NCI-H526 treated with DMSO at 0.1 percent for 48 hours (cell line): ENCODE results near the gene KLK5.

Source experiments
- DNase-seq: peaks from one replicate; lab custom pipeline; 2025; lab: John Stamatoyannopoulos, UW

KLK5 gene

DNA sequence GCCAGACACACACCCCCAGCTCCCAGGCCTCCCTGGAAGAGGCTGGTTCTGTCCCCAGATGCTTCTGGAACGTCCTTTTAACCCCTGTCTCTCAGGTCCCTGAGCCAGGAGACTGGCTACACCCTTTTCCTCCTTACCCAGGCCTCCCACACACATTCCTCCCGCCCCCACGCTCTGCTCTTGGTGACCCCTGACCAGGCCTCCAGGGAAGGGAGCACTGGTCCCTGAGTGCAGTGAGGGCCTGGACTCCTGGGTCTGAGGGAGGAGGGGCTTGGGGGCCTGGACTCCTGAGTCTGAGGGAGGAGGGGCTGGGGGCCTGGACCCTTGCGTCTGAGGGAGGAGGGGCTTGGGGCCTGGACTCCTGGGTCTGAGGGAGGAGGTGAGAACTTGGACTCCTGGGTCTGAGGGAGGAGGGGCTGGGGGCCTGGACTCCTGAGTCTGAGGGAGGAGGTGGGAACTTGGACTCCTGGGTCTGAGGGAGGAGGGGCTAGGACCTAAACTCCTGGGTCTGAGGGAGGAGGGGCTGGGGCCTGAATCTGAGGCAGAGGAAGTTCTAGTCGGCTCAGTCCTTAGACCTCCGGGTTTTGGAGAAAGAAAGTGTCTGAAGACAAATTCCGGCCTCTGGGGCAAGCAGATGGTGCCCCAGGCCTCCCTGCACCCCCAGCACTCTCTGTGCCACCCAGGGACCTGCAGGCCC lies 16.0 kb upstream of the KLK5 start:
- DNase-seq: no peak

DNA sequence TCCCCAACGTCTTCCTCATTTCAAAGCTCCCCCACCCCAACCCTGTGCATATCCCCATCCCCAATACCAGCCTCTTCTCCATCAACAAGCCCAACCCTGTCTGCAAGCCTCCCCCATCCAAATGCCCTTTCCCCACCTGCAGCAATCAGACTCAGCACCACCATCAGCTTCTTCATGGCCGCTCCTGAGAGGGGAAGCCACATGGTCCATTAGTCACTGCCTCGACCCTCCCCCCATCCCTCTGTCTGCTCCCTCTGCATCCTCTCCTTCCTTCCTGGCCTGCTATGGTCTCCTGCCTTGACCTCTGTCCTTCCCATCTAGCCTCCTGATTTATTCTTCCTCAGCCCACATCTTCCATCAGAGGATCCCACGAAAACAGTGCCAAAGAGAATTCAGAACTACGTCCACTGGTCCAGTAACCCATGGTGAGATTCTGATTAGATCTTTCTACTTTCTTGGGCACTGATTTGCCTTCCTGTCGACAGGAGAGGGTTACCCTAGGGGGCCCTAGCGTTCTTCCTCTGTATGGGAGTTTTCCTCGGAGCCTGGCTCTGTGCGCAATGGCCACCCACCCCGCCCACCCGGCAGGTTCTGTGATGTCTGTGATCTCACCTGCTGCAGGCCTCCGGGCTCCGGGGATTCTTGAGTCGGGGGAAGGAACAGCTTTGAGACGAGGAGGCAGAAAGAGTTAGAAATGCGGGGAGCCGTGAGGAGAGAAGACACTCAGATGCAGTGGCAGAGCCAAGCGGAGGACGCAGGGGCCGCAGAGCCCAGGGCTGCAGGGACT lies 15.3 kb upstream of the KLK5 start:
- DNase-seq: no peak

- DNase-seq: no peak
Observed at GRCh38 chr19:50964266-50964665, 11.4 kb upstream of the KLK5 start.

GRCh38 chr19:50963381-50963780 lies 10.5 kb upstream of the KLK5 start:
- no peak for DNase-seq

DNA sequence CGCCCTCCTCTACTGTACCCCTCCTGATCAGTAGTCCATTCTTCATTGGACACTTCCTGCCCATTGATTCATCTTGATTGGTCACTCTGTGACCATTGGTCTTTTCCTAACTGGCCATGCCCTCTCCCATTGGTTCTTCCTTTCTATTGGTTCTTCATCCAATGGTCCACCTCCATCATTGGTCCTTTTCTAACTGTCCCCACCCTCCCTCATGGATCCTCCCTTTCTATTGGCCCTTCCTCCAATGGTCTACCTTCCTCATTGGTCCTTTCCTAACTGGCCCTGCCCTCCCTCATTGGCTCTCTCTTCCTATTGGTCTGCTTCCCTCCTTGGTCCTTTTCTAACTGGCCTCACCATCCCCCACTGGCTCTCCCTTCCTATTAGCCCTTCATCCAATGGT lies 9.4 kb upstream of the KLK5 start:
- no peak for DNase-seq

DNA sequence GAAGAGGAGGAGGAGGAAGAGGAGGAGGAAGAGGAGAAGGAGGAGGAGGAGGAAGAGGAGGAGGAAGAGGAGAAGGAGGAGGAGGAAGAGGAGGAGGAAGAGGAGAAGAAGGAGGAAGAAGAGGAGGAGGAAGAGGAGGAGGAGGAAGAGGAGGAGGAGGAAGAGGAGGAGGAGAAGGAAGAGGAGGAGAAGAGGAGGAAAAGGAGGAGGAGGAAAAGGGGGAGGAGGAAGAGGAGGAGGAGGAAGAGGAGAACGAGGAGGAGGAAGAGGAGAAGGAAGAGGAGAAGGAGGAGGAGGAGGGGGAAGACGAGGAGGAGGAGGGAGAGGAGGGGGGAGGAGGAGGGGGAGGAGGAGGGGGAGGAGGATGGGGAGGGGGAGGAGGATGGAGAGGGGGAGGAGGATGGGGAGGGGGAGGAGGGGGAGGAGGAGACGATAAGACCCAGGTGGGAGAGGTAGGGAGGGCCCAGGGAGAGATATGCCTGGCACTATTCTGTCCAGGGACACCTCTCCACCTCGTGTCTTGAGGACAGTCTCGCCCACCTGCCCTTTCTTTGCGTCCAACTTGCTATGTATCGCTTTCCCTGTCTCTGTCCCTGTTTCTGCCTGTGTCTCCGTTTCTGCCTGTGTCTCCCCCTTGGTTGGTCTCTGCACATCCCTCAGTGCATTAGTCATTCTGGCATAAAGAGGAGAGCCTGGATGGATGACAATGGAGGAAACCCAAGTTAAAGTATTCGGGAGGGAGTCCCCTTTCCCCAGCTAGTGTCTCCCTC lies 7.1 kb upstream of the KLK5 start:
- no peak for DNase-seq

GRCh38 chr19:50957587-50957986 lies 4.7 kb upstream of the KLK5 start:
- no peak for DNase-seq

DNA sequence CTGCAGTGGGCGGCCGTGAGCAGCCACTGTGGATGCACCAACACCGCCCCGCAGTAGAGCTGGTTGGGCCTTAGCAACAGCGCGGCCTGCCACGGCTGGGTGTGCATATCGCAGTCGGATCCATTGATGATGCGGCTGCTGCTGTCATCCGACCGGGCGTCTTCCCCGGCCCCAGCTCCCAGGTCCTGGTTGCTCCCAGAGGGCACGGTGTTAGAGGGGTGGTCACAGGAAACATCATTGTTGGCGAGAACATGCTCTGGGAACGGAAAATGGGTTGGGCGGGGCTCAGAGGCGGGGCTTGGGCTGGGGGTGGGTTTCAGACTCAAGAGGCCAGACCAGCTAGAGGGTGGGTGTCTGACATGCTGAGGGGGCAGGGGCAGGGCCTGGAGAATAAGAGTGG lies 3.0 kb downstream of the KLK5 start:
- DNase-seq: no peak

DNA sequence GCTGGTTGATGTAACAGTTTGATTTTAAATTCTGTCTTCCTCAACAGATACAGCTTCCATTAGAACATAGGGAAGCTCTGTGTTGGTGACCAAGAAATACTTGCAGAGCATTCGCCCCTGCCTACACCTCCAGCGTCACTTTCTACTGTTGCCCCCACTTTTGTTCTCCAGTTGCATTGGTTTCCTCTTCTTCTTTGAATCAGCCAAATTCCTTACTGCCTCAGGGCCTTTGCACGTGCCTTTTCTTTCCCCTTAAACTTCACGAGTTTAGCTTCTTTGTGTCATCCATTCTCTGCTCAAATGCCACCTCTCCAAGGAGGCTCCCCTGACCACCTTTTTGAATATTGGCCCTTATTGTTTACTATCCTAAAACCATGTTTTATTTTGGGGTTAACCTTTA lies 5.7 kb downstream of the KLK5 start:
- no peak for DNase-seq

DNA sequence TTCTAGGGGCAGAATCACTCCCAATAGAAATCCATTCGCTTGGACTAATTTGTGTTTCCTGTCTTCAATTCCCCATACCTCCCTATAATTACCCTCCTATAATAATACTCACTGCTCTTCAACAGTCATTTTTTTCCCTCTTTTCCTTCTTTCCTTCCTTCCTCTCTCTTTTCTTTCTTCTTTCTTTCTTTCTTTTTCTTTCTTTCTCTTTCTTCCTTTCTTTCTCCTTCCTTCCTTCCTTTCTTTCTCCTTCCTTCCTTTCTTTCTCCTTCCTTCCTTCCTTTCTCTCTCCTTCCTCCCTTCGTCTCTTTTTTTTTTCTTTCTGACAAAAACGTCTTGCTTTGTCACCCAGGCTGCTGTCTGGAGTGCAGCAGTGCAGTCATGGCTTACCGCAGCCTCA lies 8.0 kb downstream of the KLK5 start:
- DNase-seq: no peak

DNA sequence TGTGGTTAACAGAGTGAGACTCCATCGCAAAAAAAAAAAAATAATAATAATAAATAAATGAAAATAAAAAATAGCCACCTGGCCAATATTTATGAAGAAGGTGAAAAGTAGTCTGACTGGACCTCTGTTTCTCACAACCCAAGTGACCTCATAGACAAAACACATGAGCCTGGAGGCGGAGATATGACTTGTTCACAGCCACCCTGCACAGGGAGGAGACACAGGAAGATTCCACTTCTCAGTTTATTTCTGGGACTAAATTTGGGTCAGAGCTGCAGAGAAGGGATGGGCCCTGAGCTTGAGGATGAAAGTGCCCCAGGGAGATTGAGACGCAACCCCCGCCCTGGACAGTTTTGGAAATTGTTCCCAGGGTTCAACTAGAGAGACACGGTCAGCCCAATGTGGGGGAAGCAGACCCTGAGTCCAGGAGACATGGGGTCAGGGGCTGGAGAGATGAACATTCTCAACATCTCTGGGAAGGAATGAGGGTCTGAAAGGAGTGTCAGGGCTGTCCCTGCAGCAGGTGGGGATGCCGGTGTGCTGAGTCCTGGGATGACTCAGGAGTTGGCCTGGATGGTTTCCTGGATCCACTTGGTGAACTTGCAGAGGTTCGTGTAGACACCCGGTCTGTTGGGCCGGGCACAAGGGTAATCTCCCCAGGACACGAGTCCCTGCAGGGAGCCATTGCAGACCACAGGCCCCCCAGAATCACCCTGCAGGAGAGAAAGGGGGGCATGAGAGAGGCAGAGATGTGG lies 9.6 kb downstream of the KLK5 start:
- no peak for DNase-seq

DNA sequence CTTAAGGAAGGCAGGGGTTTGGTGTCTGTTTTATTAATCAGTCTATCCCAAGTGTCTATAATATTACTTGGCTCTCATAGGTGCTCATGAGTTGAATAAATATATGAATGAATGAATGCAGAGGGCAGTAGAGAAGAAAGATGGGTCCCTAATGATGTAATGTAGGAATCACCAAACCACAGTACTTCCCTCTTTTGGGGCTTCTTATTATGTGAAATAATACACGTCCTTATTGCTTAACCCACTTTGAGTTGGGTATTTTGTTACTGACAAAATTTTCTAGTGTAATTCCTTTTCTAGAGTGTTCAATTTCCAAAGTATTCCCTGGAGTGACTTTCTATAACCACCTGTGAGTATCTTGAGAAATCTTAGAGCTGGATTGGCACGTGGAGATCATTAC lies 13.2 kb downstream of the KLK5 start:
- no peak for DNase-seq

- no peak for DNase-seq
Observed at GRCh38 chr19:50933640-50934039, 19.2 kb downstream of the KLK5 start.

GRCh38 chr19:50932690-50933083 lies 20.2 kb downstream of the KLK5 start:
- no peak for DNase-seq

GRCh38 chr19:50932018-50932689 lies 20.7 kb downstream of the KLK5 start:
- no peak for DNase-seq

DNA sequence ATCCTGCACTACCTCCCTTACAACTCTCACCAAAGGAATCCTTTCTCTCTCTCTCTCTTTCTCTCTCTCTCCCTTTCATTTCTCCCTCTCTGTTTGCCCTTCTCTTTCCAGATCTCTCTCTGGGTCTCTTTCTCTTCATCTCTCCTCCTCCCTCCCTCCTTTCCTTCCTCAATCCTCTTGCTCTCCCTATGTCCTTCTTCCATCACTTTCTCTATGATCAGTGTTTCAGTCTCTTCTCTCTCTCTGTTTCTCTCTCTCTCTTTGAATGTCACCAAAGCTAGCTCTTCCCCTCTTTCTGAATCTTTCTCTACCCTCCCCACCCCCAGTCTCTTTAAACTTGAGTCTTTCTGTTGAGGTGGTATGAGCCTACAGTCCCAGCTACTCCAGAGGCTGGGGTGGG lies 21.8 kb downstream of the KLK5 start:
- DNase-seq: no peak

DNA sequence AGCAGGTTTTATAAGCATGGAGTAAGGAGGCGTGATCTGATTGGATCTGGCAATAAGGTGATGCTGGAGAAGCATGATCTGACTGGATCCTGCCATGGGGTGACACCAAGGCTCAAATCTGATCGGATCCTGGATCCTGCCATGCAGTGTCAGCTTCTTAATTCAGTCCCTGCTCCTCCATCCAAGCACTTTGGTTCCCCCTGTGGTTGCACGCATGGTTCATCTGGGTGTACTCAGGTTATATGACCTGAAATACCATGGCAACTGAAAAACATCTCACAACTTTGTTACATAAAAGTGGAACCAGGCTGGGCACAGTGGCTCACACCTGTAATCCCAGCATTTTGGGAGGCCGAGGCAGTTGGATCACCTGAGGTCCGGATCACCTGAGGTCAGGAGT lies 24.0 kb downstream of the KLK5 start:
- no peak for DNase-seq

DNA sequence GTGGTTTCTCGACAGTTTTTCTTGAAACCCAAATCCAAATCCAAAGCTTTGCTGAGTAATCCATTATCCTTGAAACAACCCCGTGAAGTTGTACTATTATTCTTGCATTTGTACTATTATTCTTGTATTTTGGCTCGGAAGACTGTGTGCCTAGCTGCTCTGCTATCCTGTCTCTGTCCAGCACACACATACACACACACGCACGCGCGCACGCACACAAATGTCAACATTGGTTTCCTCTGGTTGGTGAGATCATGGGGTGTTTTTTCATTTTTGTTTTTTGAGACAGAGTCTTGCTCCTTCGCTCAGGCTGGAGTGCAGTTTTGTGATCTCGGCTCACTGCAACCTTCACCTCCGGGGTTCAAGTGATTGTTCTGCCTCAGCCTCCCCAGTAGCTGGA lies 26.7 kb downstream of the KLK5 start:
- no peak for DNase-seq

- DNase-seq: no peak
Observed at GRCh38 chr19:50925734-50926133, 27.1 kb downstream of the KLK5 start.

DNA sequence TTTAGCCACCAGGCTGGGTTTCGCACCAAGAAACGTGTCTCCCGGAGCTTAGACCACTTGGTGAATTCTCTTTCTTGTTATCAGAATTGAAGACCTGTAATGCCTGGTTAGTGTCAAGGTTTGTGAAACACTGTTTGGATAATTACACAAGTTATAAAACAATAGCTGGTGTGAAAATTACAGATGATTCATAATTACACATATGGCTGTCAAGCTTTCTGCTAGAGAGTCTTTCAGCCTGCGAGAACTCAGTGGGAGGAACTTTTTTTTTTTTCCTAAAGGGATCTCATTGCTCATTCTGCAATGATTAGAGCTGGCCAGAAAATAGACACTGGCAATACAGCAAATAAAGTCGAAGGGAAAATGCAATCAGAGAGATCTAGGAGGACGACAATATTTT lies 28.3 kb downstream of the KLK5 start:
- no peak for DNase-seq

- peak; percentile 81 for DNase-seq
Observed at GRCh38 chr19:50922317-50922853, 30.5 kb downstream of the KLK5 start.
